GM12874 (cell line): ENCODE results near the gene KRTAP4-6.
"Not testable (repeated sequence)": the region's sequence is repeated elsewhere in the genome, so short reads cannot be mapped to it uniquely, and the experiment has no call there.

ENCODE experiments used
- CTCF ChIP-seq: IDR thresholded peaks from 2 replicates; pipeline ENCODE4 v1.5.1; 2011; ENCODE audit warnings: low read depth, mild to moderate bottlenecking, control low read depth, low read length, moderate library complexity; ENCODE audit not compliant: insufficient read depth

KRTAP4-6 gene

GRCh38 chr17:41140360-41141131 is at the start of gene KRTAP4-6:
Gene KRTAP4-6, minus strand, starts transcription at chr17:41140544. Its CDS starts 57 bp downstream, at chr17:41140487.
- TF ChIP-seq CTCF: no peak

DNA sequence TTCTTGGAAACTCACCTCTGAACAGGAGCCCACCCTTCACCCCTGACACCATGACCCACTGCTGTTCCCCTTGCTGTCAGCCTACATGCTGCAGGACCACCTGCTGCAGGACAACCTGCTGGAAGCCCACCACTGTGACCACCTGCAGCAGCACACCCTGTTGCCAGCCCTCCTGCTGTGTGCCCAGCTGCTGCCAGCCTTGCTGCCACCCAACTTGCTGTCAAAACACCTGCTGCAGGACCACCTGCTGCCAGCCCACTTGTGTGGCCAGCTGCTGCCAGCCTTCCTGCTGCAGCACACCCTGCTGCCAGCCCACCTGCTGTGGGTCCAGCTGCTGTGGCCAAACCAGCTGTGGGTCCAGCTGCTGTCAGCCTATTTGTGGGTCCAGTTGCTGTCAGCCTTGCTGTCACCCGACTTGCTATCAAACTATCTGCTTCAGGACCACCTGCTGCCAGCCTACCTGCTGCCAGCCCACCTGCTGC is 49.5 kb upstream of the KRTAP4-6 start, which contains the start of gene KRTAP9-1:
TSS of gene KRTAP9-1 (plus strand) at position 51 of the 482 bp plus-strand sequence. CDS start at position 51, 0 bp downstream.
- not testable (repeated sequence) for TF ChIP-seq CTCF

GRCh38 chr17:41186872-41187271 is 46.5 kb upstream of the KRTAP4-6 start:
- no peak for TF ChIP-seq CTCF

DNA sequence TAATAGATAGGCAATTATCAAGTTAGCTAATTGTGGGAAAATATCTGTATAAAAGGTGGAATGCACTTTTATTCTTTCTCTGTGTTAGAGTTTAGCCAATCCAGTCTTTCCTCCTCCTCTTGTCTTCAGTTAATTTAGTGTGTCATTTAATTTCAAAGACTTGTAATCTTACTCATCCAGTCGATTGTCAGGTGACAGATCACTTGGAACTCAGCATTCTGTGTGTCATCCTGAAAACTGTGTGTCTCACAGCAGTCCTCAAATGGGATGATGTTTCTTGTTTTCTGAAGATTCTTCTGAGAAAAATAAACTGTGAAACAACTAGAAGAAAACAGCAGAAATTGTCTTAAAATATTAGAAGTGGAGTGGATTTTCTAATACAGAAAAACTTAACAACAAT is 44.7 kb upstream of the KRTAP4-6 start:
- no peak for TF ChIP-seq CTCF

DNA sequence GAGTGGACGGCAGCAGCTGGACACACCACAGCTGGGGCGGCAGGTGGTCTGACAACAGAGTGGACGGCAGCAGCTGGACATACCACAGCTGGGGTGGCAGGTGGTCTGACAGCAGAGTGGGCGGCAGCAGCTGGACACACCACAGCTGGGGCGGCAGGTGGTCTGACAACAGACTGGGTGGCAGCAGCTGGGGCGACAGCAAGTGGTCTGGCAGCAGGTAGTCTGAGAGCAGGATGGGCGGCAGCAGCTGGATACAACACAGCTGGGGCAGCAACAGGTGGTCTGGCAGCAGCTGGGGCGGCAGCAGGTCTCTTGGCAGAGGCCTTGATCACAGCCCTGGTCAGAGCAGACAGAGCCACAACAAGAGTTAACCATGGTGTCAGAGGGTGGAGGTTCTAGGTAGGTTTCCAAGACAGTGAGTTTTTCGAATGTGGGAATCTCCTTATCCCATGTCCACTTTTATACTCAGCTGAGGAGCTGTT is 44.2 kb upstream of the KRTAP4-6 start, which contains the start of gene KRTAP4-1:
TSS of gene KRTAP4-1 (minus strand) at position 432 of the 482 bp plus-strand sequence. CDS start at position 375, 57 bp downstream.
- no peak for TF ChIP-seq CTCF

GRCh38 chr17:41178843-41179616 is 38.7 kb upstream of the KRTAP4-6 start:
- no peak for TF ChIP-seq CTCF

DNA sequence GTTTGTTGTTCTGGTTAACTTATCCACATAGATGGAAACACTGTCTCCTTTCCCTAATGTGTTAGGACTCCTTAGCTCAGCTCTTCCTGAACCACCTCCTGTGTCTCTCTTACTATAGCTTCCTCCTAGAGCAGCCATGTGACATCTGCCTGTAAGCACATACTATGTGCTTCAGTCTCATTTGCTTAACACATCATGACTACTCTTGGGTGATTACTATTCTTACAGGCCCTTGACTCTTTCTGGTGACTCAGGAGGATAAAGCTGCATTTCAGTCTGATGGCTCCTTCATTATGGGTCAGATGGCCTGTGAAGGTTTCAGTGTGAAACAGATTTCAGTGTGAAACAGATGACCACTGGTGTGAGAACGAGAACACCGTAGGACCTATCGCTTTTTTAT is 38.0 kb upstream of the KRTAP4-6 start:
- TF ChIP-seq CTCF: no peak
